ENCODE data around the gene FGD3.
A peak's percentile ranks its signal among the peaks of the same experiment; 100 is the strongest.

Gene FGD3

GRCh38 chr9:92952906-92953610 lies 5.7 kb downstream of the FGD3 start:
- no peak overlapping the region for H3K4me2 ChIP-seq (ENCODE audit: low read depth, low read length)
- no peaks in the 10 kb centered on the region for H4K20me1 ChIP-seq (ENCODE audit: insufficient read depth, low read length)
- TF ChIP-seq EZH2phosphoT487 (IDR thresholded peaks at IDR 0.05; ENCODE audit: low read length) (no peak), EZH2 (optimal IDR thresholded peaks at IDR 0.05; ENCODE audit: low read depth, low read length) (no peak), CTCF (IDR thresholded peaks at IDR 0.05; ENCODE audit: low read length) (no peak)
- peaks cover 34% of the 10 kb centered on the region for H3K4me1 ChIP-seq (ENCODE audit: low read length)
- H3K9me3 ChIP-seq (replicated peaks; ENCODE audit: insufficient read depth, low read length), result no peaks in the 10 kb centered on the region
- DNase-seq, result no peak
- H2AFZ ChIP-seq (ENCODE audit: low read length), result no peak overlapping the region
- H3K9me2 ChIP-seq (replicated peaks; ENCODE audit: insufficient read depth, low read length), result no peaks in the 10 kb centered on the region
- H3K4me3 ChIP-seq (ENCODE audit: low read length), result no peak overlapping the region
- no peak overlapping the region for H3K27ac ChIP-seq (ENCODE audit: low read length)
- no peaks in the 10 kb centered on the region for H3K27me3 ChIP-seq (replicated peaks; ENCODE audit: insufficient read depth, low read length)
- no peaks in the 10 kb centered on the region for H3K36me3 ChIP-seq (replicated peaks; ENCODE audit: insufficient read depth, low read length)
- no peaks in the 10 kb centered on the region for H3K79me2 ChIP-seq (ENCODE audit: low read length)
- H3F3A ChIP-seq (ENCODE audit: insufficient read depth, low read length), result peaks cover 6% of the 10 kb centered on the region; the same call in 1 of the 2 replicates
- no peak overlapping the region for H3K9ac ChIP-seq (ENCODE audit: low read length)

GRCh38 chr9:92954049-92954861 lies 6.9 kb downstream of the FGD3 start:
- Histone ChIP-seq H3K4me2 (ENCODE audit: low read depth, low read length) (peak overlapping the region; percentile 82), H3K9ac (ENCODE audit: low read length) (peak overlapping the region; percentile 10; the same call in 1 of the 2 replicates), H3K9me3 (replicated peaks; ENCODE audit: insufficient read depth, low read length) (no peaks in the 10 kb centered on the region), H3F3A (ENCODE audit: insufficient read depth, low read length) (peaks cover 6% of the 10 kb centered on the region; the same call in 1 of the 2 replicates), H3K79me2 (ENCODE audit: low read length) (no peaks in the 10 kb centered on the region), H3K9me2 (replicated peaks; ENCODE audit: insufficient read depth, low read length) (no peaks in the 10 kb centered on the region), H3K4me1 (ENCODE audit: low read length) (peaks cover 34% of the 10 kb centered on the region), H4K20me1 (ENCODE audit: insufficient read depth, low read length) (no peaks in the 10 kb centered on the region), H2AFZ (ENCODE audit: low read length) (peak overlapping the region; percentile 64), H3K36me3 (replicated peaks; ENCODE audit: insufficient read depth, low read length) (no peaks in the 10 kb centered on the region), H3K4me3 (ENCODE audit: low read length) (peak overlapping the region; percentile 21; the same call in 1 of the 2 replicates), H3K27ac (ENCODE audit: low read length) (peak overlapping the region; percentile 7; the same call in 1 of the 2 replicates), H3K27me3 (replicated peaks; ENCODE audit: insufficient read depth, low read length) (no peaks in the 10 kb centered on the region)
- TF ChIP-seq EZH2 (optimal IDR thresholded peaks at IDR 0.05; ENCODE audit: low read depth, low read length) (no peak), EZH2phosphoT487 (IDR thresholded peaks at IDR 0.05; ENCODE audit: low read length) (no peak), CTCF (IDR thresholded peaks at IDR 0.05; ENCODE audit: low read length) (no peak)
- DNase-seq, result peak; percentile 65

GRCh38 chr9:92954886-92955285 lies 7.6 kb downstream of the FGD3 start:
- Histone ChIP-seq H3F3A (ENCODE audit: insufficient read depth, low read length) (peaks cover 6% of the 10 kb centered on the region; the same call in 1 of the 2 replicates), H3K4me3 (ENCODE audit: low read length) (no peak overlapping the region), H4K20me1 (ENCODE audit: insufficient read depth, low read length) (no peaks in the 10 kb centered on the region), H3K27ac (ENCODE audit: low read length) (no peak overlapping the region), H3K4me2 (ENCODE audit: low read depth, low read length) (no peak overlapping the region), H3K79me2 (ENCODE audit: low read length) (no peaks in the 10 kb centered on the region), H3K9me3 (replicated peaks; ENCODE audit: insufficient read depth, low read length) (no peaks in the 10 kb centered on the region), H2AFZ (ENCODE audit: low read length) (no peak overlapping the region), H3K36me3 (replicated peaks; ENCODE audit: insufficient read depth, low read length) (no peaks in the 10 kb centered on the region), H3K4me1 (ENCODE audit: low read length) (peaks cover 34% of the 10 kb centered on the region), H3K9ac (ENCODE audit: low read length) (no peak overlapping the region), H3K9me2 (replicated peaks; ENCODE audit: insufficient read depth, low read length) (no peaks in the 10 kb centered on the region), H3K27me3 (replicated peaks; ENCODE audit: insufficient read depth, low read length) (no peaks in the 10 kb centered on the region)
- no peak for TF ChIP-seq CTCF (IDR thresholded peaks at IDR 0.05; ENCODE audit: low read length)
- no peak for TF ChIP-seq EZH2phosphoT487 (IDR thresholded peaks at IDR 0.05; ENCODE audit: low read length)
- no peak for TF ChIP-seq EZH2 (optimal IDR thresholded peaks at IDR 0.05; ENCODE audit: low read depth, low read length)
- no peak for DNase-seq
